ENCODE data around the gene FXYD2.

DNA sequence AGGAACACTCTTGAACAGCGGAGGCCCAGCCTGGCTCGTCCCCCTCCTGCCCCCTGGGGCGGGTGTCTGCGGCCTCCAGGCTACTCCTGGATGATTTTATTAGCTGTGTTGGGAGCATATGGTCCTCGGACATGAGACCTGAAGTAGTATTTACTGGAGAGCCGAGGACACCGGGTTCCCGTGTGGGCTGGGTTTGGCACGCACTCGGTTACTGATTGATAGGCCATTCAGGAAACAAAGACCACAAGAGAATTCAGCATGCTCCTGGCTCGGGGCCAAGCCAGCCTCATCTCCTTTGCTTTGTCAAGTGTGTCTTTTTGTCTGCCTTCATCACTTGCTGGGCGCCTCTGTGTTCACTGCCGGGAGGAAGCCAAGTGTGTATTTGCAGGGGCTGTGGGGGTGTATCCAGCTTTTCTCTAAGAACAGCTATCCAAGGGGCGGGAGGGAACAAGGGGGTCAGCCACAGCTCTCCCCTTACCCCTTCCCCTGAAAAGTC, 9.7 kb downstream of the FXYD2 start:
- TF ChIP-seq POLR2A (IDR thresholded peaks at IDR 0.05; ENCODE audit: low read depth, low read length) (no peak), MXI1 (IDR thresholded peaks at IDR 0.05; ENCODE audit: borderline replicate concordance, low read depth, low read length) (no peak), CEBPB (IDR thresholded peaks at IDR 0.05; ENCODE audit: low read depth, low read length) (no peak), MAFK (IDR thresholded peaks at IDR 0.05; ENCODE audit: low read depth, low read length) (no peak)
- TF ChIP-seq, protein P1, sequence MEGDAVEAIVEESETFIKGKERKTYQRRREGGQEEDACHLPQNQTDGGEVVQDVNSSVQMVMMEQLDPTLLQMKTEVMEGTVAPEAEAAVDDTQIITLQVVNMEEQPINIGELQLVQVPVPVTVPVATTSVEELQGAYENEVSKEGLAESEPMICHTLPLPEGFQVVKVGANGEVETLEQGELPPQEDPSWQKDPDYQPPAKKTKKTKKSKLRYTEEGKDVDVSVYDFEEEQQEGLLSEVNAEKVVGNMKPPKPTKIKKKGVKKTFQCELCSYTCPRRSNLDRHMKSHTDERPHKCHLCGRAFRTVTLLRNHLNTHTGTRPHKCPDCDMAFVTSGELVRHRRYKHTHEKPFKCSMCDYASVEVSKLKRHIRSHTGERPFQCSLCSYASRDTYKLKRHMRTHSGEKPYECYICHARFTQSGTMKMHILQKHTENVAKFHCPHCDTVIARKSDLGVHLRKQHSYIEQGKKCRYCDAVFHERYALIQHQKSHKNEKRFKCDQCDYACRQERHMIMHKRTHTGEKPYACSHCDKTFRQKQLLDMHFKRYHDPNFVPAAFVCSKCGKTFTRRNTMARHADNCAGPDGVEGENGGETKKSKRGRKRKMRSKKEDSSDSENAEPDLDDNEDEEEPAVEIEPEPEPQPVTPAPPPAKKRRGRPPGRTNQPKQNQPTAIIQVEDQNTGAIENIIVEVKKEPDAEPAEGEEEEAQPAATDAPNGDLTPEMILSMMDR (conservative IDR thresholded peaks at IDR 0.05; ENCODE audit: low read depth, low read length): no peak

Measured in IMR-90 (cell line).